Adrenal gland (tissue), 12 donors: ENCODE results near the gene CBFA2T3. TPM values are rescaled to one million over a fixed set of nuclear protein-coding genes. Genes with fewer than 3 reads are reported as not detected.

Experiments used
- DNase-seq, 7 donors: peaks; one replicate each; pipeline ENCODE4 v3.0.0-alpha.2; 2019 to 2020
- H3K27ac ChIP-seq, 5 donors: fragments of 200-600 bp; sonication (generic) in 4 of 5; 1 replicate in 3 of 5; 2 replicates in 2 of 5; pipeline versions ENCODE4 v1.5.1 to v1.8.0; 2016 to 2020; ENCODE audit warnings: mild to moderate bottlenecking in 1 of 5
- H3K27me3 ChIP-seq: fragments of 200-600 bp; 2 replicates; pipeline ENCODE4 v1.8.0; 2021
- H3K36me3 ChIP-seq, 2 donors: fragments of 200-600 bp; replicated peaks in 1 of 2; 1 replicate in 1 of 2; 2 replicates in 1 of 2; pipeline versions ENCODE4 v1.5.1 to v1.8.0; 2018 to 2022
- H3K4me1 ChIP-seq, 2 donors: fragments of 200-600 bp; replicated peaks in 1 of 2; 1 replicate in 1 of 2; 2 replicates in 1 of 2; pipeline versions ENCODE4 v1.5.1 to v1.8.0; 2018 to 2021
- H3K4me3 ChIP-seq, 4 donors: fragments of 200-600 bp; sonication (generic) in 3 of 4; one replicate each; pipeline ENCODE4 v1.5.1; 2016 to 2018
- H3K9me3 ChIP-seq, 3 donors: fragments of 200-600 bp; sonication (generic) in 1 of 3; replicated peaks in 1 of 3; 1 replicate in 2 of 3; 2 replicates in 1 of 3; pipeline versions ENCODE4 v1.5.1 to v1.8.0; 2016 to 2021
- CTCF ChIP-seq, 6 experiments: fragments of 450-650 bp in 4 of 6; fragments of 200-600 bp in 2 of 6; sonication (generic) in 1 of 6; IDR thresholded peaks; 1 replicate in 5 of 6; 2 replicates in 1 of 6; pipeline versions ENCODE4 v1.5.1 to v1.8.0; 2016 to 2021; ENCODE audit warnings: antibody characterized with exemption in 6 of 6, mild to moderate bottlenecking in 2 of 6, moderate library complexity in 1 of 6
- POLR2A ChIP-seq, 2 donors: fragments of 450-650 bp; IDR thresholded peaks; one replicate each; pipeline ENCODE4 v1.6.1; 2017; ENCODE audit warnings: antibody characterized with exemption in 2 of 2, mild to moderate bottlenecking in 2 of 2, moderate library complexity in 1 of 2
- WGBS, 4 donors: extraction: QIAGEN DNeasy Blood & Tissue Kit in 2 of 4; methylation state at CpG; one replicate each; pipeline versions ENCODE4 v1.1.5 to v1.1.7; 2013 to 2017; 5-methylcytosine and 5-hydroxymethylcytosine counted together
- intact Hi-C, 2 donors: fragments of 100-400 bp; cut with DNase I; formaldehyde crosslinking; loops; one replicate each; pipeline versions ENCODE4 v1.14.1 to v1.15.0; 2022 to 2023
- polyA plus RNA-seq, 3 donors: library from polyadenylated mRNA; stranded (reverse); fragments of 200-250 nt in 2 of 3; fragments of 350-450 nt in 1 of 3; fragmentation: Illumina TruSeq in 1 of 3; extraction: RNeasy Lipid Tissue Mini Kit (QIAGEN cat#74804) in 1 of 3; gene quantifications; one replicate each; pipeline ENCODE4 v1.2.3, GENCODE V29; 2013 to 2014
- total RNA-seq, 9 donors: library from RNA; depleted of rRNA in 4 of 9; stranded (reverse); fragments of >200 nt in 4 of 9; fragments of 120-200 nt in 1 of 9; fragmentation: NEBNext Ultra II Directional in 1 of 9; extraction: Animal tissue kit (Norgen Biotek cat#: 25700) in 1 of 9; gene quantifications; one replicate each; pipeline versions ENCODE4 v1.1.0 to v1.2.4, GENCODE V29; 2013 to 2023
- donor health status: healthy with polysubstance abuse.
- donor health status: Bipolar disorder and iron deficiency.
- donor health status: DM: yes; HTN: yes; CAD: no.
- donor health status: DM: no; HTN: no; CAD: no.
- donor health status: DM: no; HTN: no; CAD: no.
- donor health status: DM: yes; HTN: yes; CAD: no.

The CBFA2T3 gene
- total and polyA plus RNA-seq, 12 donors, result 0.30 to 16.9 (median 2.2) TPM

- Histone ChIP-seq H3K27me3 (peaks cover 19% of the 10 kb centered on the region), H3K4me1 (no peaks in the 10 kb centered on the region), H3K9me3 (no peaks in the 10 kb centered on the region), H3K36me3 (no peaks in the 10 kb centered on the region), H3K27ac (no peak overlapping the region), H3K4me3 (no peak overlapping the region)
- WGBS, 4 donors, result 59 to 63% (median 60%) methylated on average over 5 to 22 of the region's 22 CpGs
- intact Hi-C loops, result no loop called here
- TF ChIP-seq POLR2A (IDR thresholded peaks at IDR 0.05), result no peak
- TF ChIP-seq CTCF (IDR thresholded peaks at IDR 0.05), result no peak
- no peak for DNase-seq
Measured at GRCh38 chr16:88969361-88969831, 7.6 kb downstream of the CBFA2T3 start.

- Histone ChIP-seq H3K27ac (no peak overlapping the region), H3K4me1 (no peaks in the 10 kb centered on the region), H3K27me3 (peaks cover 19% of the 10 kb centered on the region), H3K36me3 (no peaks in the 10 kb centered on the region), H3K4me3 (no peak overlapping the region), H3K9me3 (no peaks in the 10 kb centered on the region)
- intact Hi-C loops, result no loop called here
- DNase-seq, result no peak
- TF ChIP-seq CTCF (IDR thresholded peaks at IDR 0.05) (no peak), POLR2A (IDR thresholded peaks at IDR 0.05) (no peak)
- WGBS, 4 donors, result 66 to 78% (median 74%) methylated on average over 4 to 31 of the region's 31 CpGs
Measured at GRCh38 chr16:88968589-88969280, 8.3 kb downstream of the CBFA2T3 start.

- Histone ChIP-seq H3K4me1 (no peaks in the 10 kb centered on the region), H3K27ac (no peak overlapping the region), H3K27me3 (peaks cover 19% of the 10 kb centered on the region), H3K4me3 (no peak overlapping the region), H3K36me3 (no peaks in the 10 kb centered on the region), H3K9me3 (no peaks in the 10 kb centered on the region)
- DNase-seq, result no peak
- no peak for TF ChIP-seq CTCF (IDR thresholded peaks at IDR 0.05)
- TF ChIP-seq POLR2A (IDR thresholded peaks at IDR 0.05), result no peak
- 55 to 80% (median 65%) methylated on average over 4 to 29 of the region's 29 CpGs for WGBS, 4 donors
- intact Hi-C loops, result no loop called here
Measured at GRCh38 chr16:88967830-88968588, 9.0 kb downstream of the CBFA2T3 start.

GRCh38 chr16:88966986-88967829 lies 9.8 kb downstream of the CBFA2T3 start:
- Histone ChIP-seq H3K27me3 (peaks cover 19% of the 10 kb centered on the region), H3K36me3 (no peaks in the 10 kb centered on the region), H3K4me3 (no peak overlapping the region), H3K27ac (no peak overlapping the region), H3K4me1 (no peaks in the 10 kb centered on the region), H3K9me3 (no peaks in the 10 kb centered on the region)
- no peak for DNase-seq
- TF ChIP-seq POLR2A (IDR thresholded peaks at IDR 0.05) (no peak), CTCF (IDR thresholded peaks at IDR 0.05) (no peak)
- intact Hi-C loops, result no loop called here
- 58 to 78% (median 66%) methylated on average over 15 to 47 of the region's 47 CpGs for WGBS, 4 donors
